Esophagus muscularis mucosa (tissue), 3 donors: ENCODE data around the gene GARIN3.

Experiments
- CTCF ChIP-seq, 3 experiments: fragments of 200-600 bp in 2 of 3; fragments of 450-650 bp in 1 of 3; sonication (generic) in 2 of 3; IDR thresholded peaks; one replicate each; pipeline ENCODE4 v1.5.1; 2017 to 2019; ENCODE audit warnings: antibody characterized with exemption in 3 of 3, mild to moderate bottlenecking in 2 of 3, moderate library complexity in 1 of 3
- POLR2A ChIP-seq: fragments of 450-650 bp; IDR thresholded peaks from one replicate; pipeline ENCODE4 v1.6.1; 2017; ENCODE audit warnings: antibody characterized with exemption, moderate library complexity, mild to moderate bottlenecking, low read depth

GRCh38 chr5:157205708-157206107 is 39.6 kb upstream of the GARIN3 start:
- TF ChIP-seq CTCF (IDR thresholded peaks at IDR 0.05) (no peak), POLR2A (no peak)
